SU-DHL-6 (cell line): ENCODE results near the gene MED26.
"Not testable (repeated sequence)": the region's sequence is repeated elsewhere in the genome, so short reads cannot be mapped to it uniquely, and the experiment has no call there.

ENCODE experiments used
- EZH2phosphoT487 ChIP-seq: fragments of 200-600 bp; sonication (generic), shearing (Covaris generic); conservative IDR thresholded peaks from 2 replicates; pipeline ENCODE4 v1.6.1; 2018; ENCODE audit warnings: mild to moderate bottlenecking, antibody characterized with exemption, low read length, moderate library complexity, mixed read lengths
- TF ChIP-seq, protein P1 (sequence below): fragments of 200-600 bp; sonication (generic); IDR thresholded peaks from one replicate; pipeline ENCODE4 v1.5.1; 2017; ENCODE audit warnings: antibody characterized with exemption, mild to moderate bottlenecking, low read length, moderate library complexity; ENCODE audit not compliant: insufficient read depth, poor library complexity, severe bottlenecking

GRCh38 chr19:16651421-16652188, 23.6 kb upstream of the MED26 start:
- TF ChIP-seq, protein P1, sequence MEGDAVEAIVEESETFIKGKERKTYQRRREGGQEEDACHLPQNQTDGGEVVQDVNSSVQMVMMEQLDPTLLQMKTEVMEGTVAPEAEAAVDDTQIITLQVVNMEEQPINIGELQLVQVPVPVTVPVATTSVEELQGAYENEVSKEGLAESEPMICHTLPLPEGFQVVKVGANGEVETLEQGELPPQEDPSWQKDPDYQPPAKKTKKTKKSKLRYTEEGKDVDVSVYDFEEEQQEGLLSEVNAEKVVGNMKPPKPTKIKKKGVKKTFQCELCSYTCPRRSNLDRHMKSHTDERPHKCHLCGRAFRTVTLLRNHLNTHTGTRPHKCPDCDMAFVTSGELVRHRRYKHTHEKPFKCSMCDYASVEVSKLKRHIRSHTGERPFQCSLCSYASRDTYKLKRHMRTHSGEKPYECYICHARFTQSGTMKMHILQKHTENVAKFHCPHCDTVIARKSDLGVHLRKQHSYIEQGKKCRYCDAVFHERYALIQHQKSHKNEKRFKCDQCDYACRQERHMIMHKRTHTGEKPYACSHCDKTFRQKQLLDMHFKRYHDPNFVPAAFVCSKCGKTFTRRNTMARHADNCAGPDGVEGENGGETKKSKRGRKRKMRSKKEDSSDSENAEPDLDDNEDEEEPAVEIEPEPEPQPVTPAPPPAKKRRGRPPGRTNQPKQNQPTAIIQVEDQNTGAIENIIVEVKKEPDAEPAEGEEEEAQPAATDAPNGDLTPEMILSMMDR, result not testable (repeated sequence)
- TF ChIP-seq EZH2phosphoT487, result not testable (repeated sequence)
